IPS-20b (cell line): ENCODE results near the gene EXOSC7.
"Not testable (repeated sequence)": the region's sequence is repeated elsewhere in the genome, so short reads cannot be mapped to it uniquely, and the experiment has no call there.

ENCODE experiments used
- H3K27ac ChIP-seq: one replicate; pipeline ENCODE4 v1.5.1; 2013; ENCODE audit warnings: low read length
- H3K27me3 ChIP-seq: 2 replicates; pipeline ENCODE4 v1.6.1; 2013; ENCODE audit warnings: mild to moderate bottlenecking, low read length, inconsistent platforms; ENCODE audit not compliant: insufficient read depth
- H3K36me3 ChIP-seq: 2 replicates; pipeline ENCODE4 v1.6.1; 2013; ENCODE audit warnings: low read depth, mild to moderate bottlenecking, inconsistent platforms, low read length, moderate library complexity; ENCODE audit not compliant: insufficient read depth
- H3K4me1 ChIP-seq: 2 replicates; pipeline ENCODE4 v1.6.1; 2013; ENCODE audit warnings: mild to moderate bottlenecking, control low read depth, inconsistent platforms, low read length, moderate library complexity; ENCODE audit not compliant: insufficient read depth
- H3K4me3 ChIP-seq: 2 replicates; pipeline ENCODE4 v1.5.1; 2013; ENCODE audit warnings: mild to moderate bottlenecking, low read length, inconsistent platforms
- H3K9ac ChIP-seq: 2 replicates; pipeline ENCODE4 v1.6.1; 2013; ENCODE audit warnings: low read depth, mild to moderate bottlenecking, inconsistent platforms, low read length, moderate library complexity
- H3K9me3 ChIP-seq: 2 replicates; pipeline ENCODE4 v1.6.1; 2013; ENCODE audit warnings: mild to moderate bottlenecking, low read depth, low read length, inconsistent platforms; ENCODE audit not compliant: insufficient read depth

EXOSC7 gene

GRCh38 chr3:44949770-44950169 is 26.3 kb upstream of the EXOSC7 start:
- Histone ChIP-seq H3K36me3 (peaks cover 14% of the 10 kb centered on the region), H3K9ac (peak overlapping the region; percentile 47; the same call in 1 of the 2 replicates), H3K27ac (peak overlapping the region; percentile 87), H3K4me1 (0 out of 2 replicates have a peak, but pooled peaks cover 12% of the 10 kb centered on the region)
- not testable (repeated sequence) for H3K9me3 ChIP-seq, H3K4me3 ChIP-seq, H3K27me3 ChIP-seq

GRCh38 chr3:44950275-44950734 is 25.7 kb upstream of the EXOSC7 start:
- H3K27ac ChIP-seq = peak overlapping the region; percentile 87
- no peaks in the 10 kb centered on the region for H3K9me3 ChIP-seq
- H3K4me3 ChIP-seq = no peak overlapping the region
- peak overlapping the region; percentile 47; the same call in 1 of the 2 replicates for H3K9ac ChIP-seq
- H3K4me1 ChIP-seq = 0 out of 2 replicates have a peak, but pooled peaks cover 12% of the 10 kb centered on the region
- peaks cover 11% of the 10 kb centered on the region for H3K36me3 ChIP-seq
- no peaks in the 10 kb centered on the region for H3K27me3 ChIP-seq

- Histone ChIP-seq H3K9ac (no peak overlapping the region), H3K27me3 (no peaks in the 10 kb centered on the region), H3K27ac (no peak overlapping the region), H3K4me1 (0 out of 2 replicates have a peak, but pooled peaks cover 12% of the 10 kb centered on the region), H3K4me3 (no peak overlapping the region), H3K9me3 (no peaks in the 10 kb centered on the region), H3K36me3 (peaks cover 20% of the 10 kb centered on the region)
These were observed 23.4 kb upstream of the EXOSC7 start for GRCh38 chr3:44952689-44953088.

- Histone ChIP-seq H3K36me3 (peaks cover 35% of the 10 kb centered on the region), H3K9me3 (no peaks in the 10 kb centered on the region), H3K4me1 (0 out of 2 replicates have a peak, but pooled peaks cover 12% of the 10 kb centered on the region)
These were observed 21.7 kb upstream of the EXOSC7 start for GRCh38 chr3:44954304-44954703.

GRCh38 chr3:44954962-44955361 is 21.1 kb upstream of the EXOSC7 start:
- 0 out of 2 replicates have a peak, but pooled peaks cover 10% of the 10 kb centered on the region for H3K4me1 ChIP-seq
- no peak overlapping the region for H3K9ac ChIP-seq
- no peak overlapping the region for H3K27ac ChIP-seq
- H3K27me3 ChIP-seq = no peaks in the 10 kb centered on the region
- H3K4me3 ChIP-seq = no peak overlapping the region
- H3K9me3 ChIP-seq = no peaks in the 10 kb centered on the region
- H3K36me3 ChIP-seq = peaks cover 35% of the 10 kb centered on the region

More at GRCh38 chr3:44954304-44954703, 21.7 kb upstream of the EXOSC7 start:
- Histone ChIP-seq H3K9ac (no peak overlapping the region), H3K27me3 (no peaks in the 10 kb centered on the region), H3K4me3 (no peak overlapping the region), H3K27ac (no peak overlapping the region)

- H3K4me3 ChIP-seq = no peak overlapping the region
- H3K4me1 ChIP-seq = 0 out of 2 replicates have a peak, but pooled peaks cover 2% of the 10 kb centered on the region
- no peak overlapping the region for H3K27ac ChIP-seq
- H3K36me3 ChIP-seq = peaks cover 35% of the 10 kb centered on the region
- no peak overlapping the region for H3K9ac ChIP-seq
- H3K27me3 ChIP-seq = no peaks in the 10 kb centered on the region
- no peaks in the 10 kb centered on the region for H3K9me3 ChIP-seq
These were observed 20.1 kb upstream of the EXOSC7 start for GRCh38 chr3:44955917-44956316.

- no peaks in the 10 kb centered on the region for H3K9me3 ChIP-seq
- H3K27me3 ChIP-seq = no peaks in the 10 kb centered on the region
- H3K4me3 ChIP-seq = no peak overlapping the region
- H3K36me3 ChIP-seq = peaks cover 35% of the 10 kb centered on the region
- no peak overlapping the region for H3K27ac ChIP-seq
- no peak overlapping the region for H3K9ac ChIP-seq
- H3K4me1 ChIP-seq = peaks cover 8% of the 10 kb centered on the region
These were observed 18.1 kb upstream of the EXOSC7 start for GRCh38 chr3:44957986-44958385.

GRCh38 chr3:44958386-44958785 is 17.7 kb upstream of the EXOSC7 start:
- Histone ChIP-seq H3K27ac (no peak overlapping the region), H3K9me3 (no peaks in the 10 kb centered on the region), H3K4me1 (peaks cover 8% of the 10 kb centered on the region), H3K9ac (no peak overlapping the region), H3K27me3 (no peaks in the 10 kb centered on the region), H3K4me3 (no peak overlapping the region), H3K36me3 (peaks cover 35% of the 10 kb centered on the region)

- H3K9me3 ChIP-seq = no peaks in the 10 kb centered on the region
- H3K27me3 ChIP-seq = no peaks in the 10 kb centered on the region
- H3K9ac ChIP-seq = no peak overlapping the region
- peaks cover 28% of the 10 kb centered on the region for H3K36me3 ChIP-seq
- no peak overlapping the region for H3K4me3 ChIP-seq
- H3K27ac ChIP-seq = no peak overlapping the region
- H3K4me1 ChIP-seq = peaks cover 8% of the 10 kb centered on the region
These were observed 15.5 kb upstream of the EXOSC7 start for GRCh38 chr3:44960387-44961026.

- Histone ChIP-seq H3K4me1 (peaks cover 8% of the 10 kb centered on the region), H3K27me3 (no peaks in the 10 kb centered on the region), H3K9me3 (no peaks in the 10 kb centered on the region), H3K9ac (no peak overlapping the region), H3K4me3 (no peak overlapping the region), H3K36me3 (peaks cover 22% of the 10 kb centered on the region), H3K27ac (no peak overlapping the region)
These were observed 14.2 kb upstream of the EXOSC7 start for GRCh38 chr3:44961888-44962287.

GRCh38 chr3:44962621-44963393 is 13.2 kb upstream of the EXOSC7 start:
- no peaks in the 10 kb centered on the region for H3K9me3 ChIP-seq
- H3K27ac ChIP-seq = no peak overlapping the region
- peaks cover 8% of the 10 kb centered on the region for H3K4me1 ChIP-seq
- peaks cover 14% of the 10 kb centered on the region for H3K36me3 ChIP-seq
- H3K9ac ChIP-seq = no peak overlapping the region
- no peaks in the 10 kb centered on the region for H3K27me3 ChIP-seq
- H3K4me3 ChIP-seq = no peak overlapping the region
